HG03108 (cell line): ENCODE measurements around the gene FBXO46.

Experiments
- ATAC-seq: cut with Tn5 transposase; IDR thresholded peaks from one replicate; pipeline ENCODE4 v1.9.1; 2021; ENCODE audit warnings: moderate library complexity; ENCODE audit not compliant: unreplicated experiment

Gene FBXO46

GRCh38 chr19:45730368-45731288 is at the start of gene FBXO46:
Gene FBXO46, minus strand, starts transcription at chr19:45730896. Its CDS starts 17,401 bp downstream, at chr19:45713495.
- peak; percentile 95 for ATAC-seq

GRCh38 chr19:45780146-45780447 is 49.4 kb upstream of the FBXO46 start:
- ATAC-seq = no peak

GRCh38 chr19:45779231-45780145 is 48.8 kb upstream of the FBXO46 start:
- peak; percentile 73 for ATAC-seq

- ATAC-seq = no peak
Observed at GRCh38 chr19:45778010-45778661, 47.4 kb upstream of the FBXO46 start.

GRCh38 chr19:45777395-45777961 is 46.8 kb upstream of the FBXO46 start:
- no peak for ATAC-seq

GRCh38 chr19:45774765-45775164 is 44.1 kb upstream of the FBXO46 start:
- no peak for ATAC-seq

- no peak for ATAC-seq
Observed at GRCh38 chr19:45773384-45773783, 42.7 kb upstream of the FBXO46 start.

- no peak for ATAC-seq
Observed at GRCh38 chr19:45772912-45773311, 42.2 kb upstream of the FBXO46 start.

GRCh38 chr19:45772130-45772840 is 41.6 kb upstream of the FBXO46 start:
- ATAC-seq = no peak

- ATAC-seq = no peak
Observed at GRCh38 chr19:45771311-45771933, 40.7 kb upstream of the FBXO46 start.

- peak; percentile 45 for ATAC-seq
Observed at GRCh38 chr19:45770192-45771101, 39.8 kb upstream of the FBXO46 start.

GRCh38 chr19:45769821-45770191 is 39.1 kb upstream of the FBXO46 start:
- no peak for ATAC-seq

- peak; percentile 42 for ATAC-seq
Observed at GRCh38 chr19:45768984-45769782, 38.5 kb upstream of the FBXO46 start, which contains the start of gene SIX5. Gene SIX5, minus strand, starts transcription at chr19:45769252. Its CDS starts 408 bp downstream, at chr19:45768844.

GRCh38 chr19:45768655-45768983 is 37.9 kb upstream of the FBXO46 start:
- ATAC-seq = no peak

- no peak for ATAC-seq
Observed at GRCh38 chr19:45767881-45768654, 37.4 kb upstream of the FBXO46 start.

GRCh38 chr19:45767410-45767880 is 36.7 kb upstream of the FBXO46 start:
- no peak for ATAC-seq

- no peak for ATAC-seq
Observed at GRCh38 chr19:45766869-45767346, 36.2 kb upstream of the FBXO46 start.
